Mucosa of descending colon (tissue), 3 donors: ENCODE measurements around the gene BBLN. TPM values are rescaled to one million over a fixed set of nuclear protein-coding genes. Genes with fewer than 3 reads are reported as not detected.

Source experiments
- ATAC-seq: fragments of 200-7000 bp; cut with Tn5 transposase; one replicate; pipeline ENCODE4 v1.9.1; 2020; ENCODE audit warnings: mild to moderate bottlenecking, moderate library complexity
- DNase-seq, 3 donors: peaks; one replicate each; pipeline ENCODE4 v3.0.0-alpha.2; 2020
- H3K36me3 ChIP-seq: fragments of 200-600 bp; one replicate; pipeline ENCODE4 v1.8.0; 2021; ENCODE audit warnings: low read depth, mild to moderate bottlenecking
- H3K4me1 ChIP-seq: fragments of 200-600 bp; one replicate; pipeline ENCODE4 v1.8.0; 2021; ENCODE audit warnings: low read depth, mild to moderate bottlenecking
- H3K4me3 ChIP-seq: fragments of 200-600 bp; one replicate; pipeline ENCODE4 v1.8.0; 2021; ENCODE audit warnings: mild to moderate bottlenecking
- H3K9me3 ChIP-seq: fragments of 200-600 bp; one replicate; pipeline ENCODE4 v1.8.0; 2021; ENCODE audit warnings: mild to moderate bottlenecking
- CTCF ChIP-seq: fragments of 200-600 bp; IDR thresholded peaks from one replicate; pipeline ENCODE4 v1.8.0; 2022; ENCODE audit warnings: antibody characterized with exemption, mild to moderate bottlenecking
- intact Hi-C, 2 donors: fragments of 100-400 bp; cut with DNase I in 1 of 2; cut with micrococcal nuclease in 1 of 2; formaldehyde crosslinking; loops; one replicate each; pipeline versions ENCODE4 v1.11.0 to v1.11.1; 2022; cut with DNase I, micrococcal nuclease
- total RNA-seq, 3 donors: library from RNA; stranded (reverse); fragmentation: NEBNext Ultra II Directional in 2 of 3; extraction: Animal tissue kit (Norgen Biotek cat#: 25700) in 2 of 3; gene quantifications; one replicate each; pipeline versions ENCODE4 v1.2.1 to v1.2.4, GENCODE V29; 2021 to 2023
- donor health status: DM: no; HTN: no; CAD: no; lungs with moderate emphysema.
- donor health status: DM: no; HTN: no; CAD: no.
- donor health status: DM: no; HTN: yes; CAD: no.

BBLN gene
- total RNA-seq, 3 donors from 2014 or later = 33.7 to 46.8 (median 37.6) TPM

GRCh38 chr9:128146591-128147120 lies 13.4 kb upstream of the BBLN start:
- H3K4me1 ChIP-seq = peaks cover 27% of the 10 kb centered on the region
- peak in 2 of 3 donors; percentile 18 to 39 for DNase-seq

GRCh38 chr9:128148509-128149000 lies 11.5 kb upstream of the BBLN start:
- intact Hi-C loops = no loop called here
- peaks cover 27% of the 10 kb centered on the region for H3K4me1 ChIP-seq
- no peaks in the 10 kb centered on the region for H3K36me3 ChIP-seq
- DNase-seq (no peak), ATAC-seq (no peak)
- H3K9me3 ChIP-seq = no peaks in the 10 kb centered on the region
- no peak overlapping the region for H3K4me3 ChIP-seq
- TF ChIP-seq CTCF = no peak

More at GRCh38 chr9:128146591-128147120, 13.4 kb upstream of the BBLN start:
- intact Hi-C loops = no loop called here
- Histone ChIP-seq H3K36me3 (no peaks in the 10 kb centered on the region), H3K4me3 (no peak overlapping the region), H3K9me3 (no peaks in the 10 kb centered on the region)
- no peak for ATAC-seq
- no peak for TF ChIP-seq CTCF

- peaks cover 22% of the 10 kb centered on the region for H3K4me1 ChIP-seq
- intact Hi-C loops = no loop called here
Observed at GRCh38 chr9:128149001-128149701, 10.9 kb upstream of the BBLN start, which contains the start of gene LCN2. Gene LCN2, plus strand, starts transcription at chr9:128149453. Its CDS starts 73 bp downstream, at chr9:128149526.

GRCh38 chr9:128149951-128150593 lies 10.0 kb upstream of the BBLN start:
- Histone ChIP-seq H3K4me1 (peaks cover 21% of the 10 kb centered on the region), H3K36me3 (no peaks in the 10 kb centered on the region), H3K4me3 (no peak overlapping the region), H3K9me3 (no peaks in the 10 kb centered on the region)
- no peak for TF ChIP-seq CTCF
- DNase-seq = peak in 2 of 3 donors; percentile 39 to 55
- ATAC-seq = no peak
- intact Hi-C loops = no loop called here

More at GRCh38 chr9:128149001-128149701, 10.9 kb upstream of the BBLN start, which contains the start of gene LCN2:
- no peaks in the 10 kb centered on the region for H3K36me3 ChIP-seq
- ATAC-seq = peak; percentile 80
- TF ChIP-seq CTCF = no peak
- H3K4me3 ChIP-seq = no peak within 1 kb of the TSS
- H3K9me3 ChIP-seq = no peaks in the 10 kb centered on the region
- peak; percentile 68 to 79 (median 74) for DNase-seq

- H3K4me1 ChIP-seq = peaks cover 21% of the 10 kb centered on the region
- TF ChIP-seq CTCF = no peak
- ATAC-seq = peak; percentile 51
- DNase-seq = peak; percentile 42 to 82 (median 65)
- H3K36me3 ChIP-seq = no peaks in the 10 kb centered on the region
- H3K9me3 ChIP-seq = no peaks in the 10 kb centered on the region
- intact Hi-C loops = no loop called here
- H3K4me3 ChIP-seq = no peak overlapping the region
Observed at GRCh38 chr9:128150594-128151308, 9.3 kb upstream of the BBLN start.
